GM10847 (cell line): ENCODE results near the gene FAM193B.

Source experiments
- POLR2A ChIP-seq: IDR thresholded peaks from 2 replicates; pipeline ENCODE4 v1.6.1; 2011; ENCODE audit not compliant: insufficient read length; ENCODE audit errors: extremely low read depth

Gene FAM193B

GRCh38 chr5:177514541-177514940 is 39.8 kb downstream of the FAM193B start:
- no peak for TF ChIP-seq POLR2A

DNA sequence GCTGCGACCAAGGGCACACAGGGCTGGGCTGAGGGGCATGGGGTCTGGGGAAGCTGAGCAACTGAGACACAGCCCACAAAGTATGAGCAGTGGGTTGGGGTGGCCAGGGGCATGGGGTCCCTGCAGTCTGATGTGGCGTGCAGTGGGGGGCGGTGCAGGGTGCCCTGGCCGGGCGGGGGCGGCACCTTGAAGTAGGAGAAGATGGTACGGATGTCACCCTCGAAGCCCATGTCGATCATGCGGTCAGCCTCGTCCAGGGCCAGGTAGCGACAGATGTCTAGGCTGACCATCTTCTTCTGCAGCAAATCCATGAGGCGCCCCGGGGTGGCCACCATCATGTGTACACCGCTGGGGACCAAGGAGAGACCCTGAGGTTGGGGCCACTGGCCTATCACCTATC is 40.9 kb downstream of the FAM193B start:
- TF ChIP-seq POLR2A, result no peak

DNA sequence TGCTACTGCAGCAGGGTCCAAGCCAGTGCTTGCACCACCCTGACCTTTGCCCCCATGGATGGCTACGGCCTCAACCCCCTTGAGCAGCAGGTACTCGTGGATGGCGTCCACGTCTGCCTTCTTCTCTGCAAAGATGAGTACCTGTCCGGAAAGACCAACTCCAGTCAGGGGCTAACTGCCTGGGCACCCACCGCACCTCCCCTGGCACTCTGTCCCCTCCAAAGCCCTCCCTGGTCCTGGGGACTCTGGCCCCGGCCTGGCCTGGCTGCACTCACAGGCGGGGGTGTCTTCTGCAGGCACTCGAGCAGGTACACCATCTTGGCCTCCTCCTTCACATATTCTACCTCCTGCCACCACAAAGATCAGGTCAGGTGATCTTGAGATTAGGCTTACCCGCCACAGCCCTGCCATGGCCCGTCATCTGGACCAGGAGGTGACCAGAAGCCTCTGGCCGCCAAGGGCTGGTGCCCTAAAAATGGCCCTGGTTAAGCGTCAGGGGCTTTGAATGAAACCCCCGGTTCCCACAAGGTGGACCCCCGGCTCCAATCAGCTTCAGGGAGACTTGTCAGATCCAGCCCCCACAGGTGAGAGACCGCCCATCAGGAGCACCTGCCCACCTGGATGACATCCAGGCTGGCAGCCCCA is 41.5 kb downstream of the FAM193B start:
- TF ChIP-seq POLR2A, result no peak

- no peak for TF ChIP-seq POLR2A
These were observed 42.3 kb downstream of the FAM193B start for GRCh38 chr5:177511796-177512675.

DNA sequence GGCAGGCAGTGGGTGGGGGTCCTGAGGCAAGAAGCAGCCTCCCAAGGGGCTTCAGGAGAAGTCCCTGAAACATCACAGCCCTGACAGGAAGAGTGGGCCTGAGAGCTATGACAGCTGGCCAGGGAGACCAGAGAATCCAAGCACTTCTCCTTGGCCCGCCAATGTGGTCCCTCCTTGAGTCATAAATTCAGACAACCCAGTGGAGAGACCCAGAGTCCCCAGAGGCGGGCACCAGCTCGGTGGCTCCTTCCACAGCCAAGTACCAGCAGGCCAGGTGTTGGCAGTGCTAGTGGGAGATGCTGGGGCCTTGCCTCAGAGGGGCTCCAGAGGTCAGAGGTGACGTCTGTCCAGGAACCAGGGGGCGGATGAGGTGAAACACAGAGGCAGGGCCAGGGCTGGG is 43.2 kb downstream of the FAM193B start:
- TF ChIP-seq POLR2A, result no peak

DNA sequence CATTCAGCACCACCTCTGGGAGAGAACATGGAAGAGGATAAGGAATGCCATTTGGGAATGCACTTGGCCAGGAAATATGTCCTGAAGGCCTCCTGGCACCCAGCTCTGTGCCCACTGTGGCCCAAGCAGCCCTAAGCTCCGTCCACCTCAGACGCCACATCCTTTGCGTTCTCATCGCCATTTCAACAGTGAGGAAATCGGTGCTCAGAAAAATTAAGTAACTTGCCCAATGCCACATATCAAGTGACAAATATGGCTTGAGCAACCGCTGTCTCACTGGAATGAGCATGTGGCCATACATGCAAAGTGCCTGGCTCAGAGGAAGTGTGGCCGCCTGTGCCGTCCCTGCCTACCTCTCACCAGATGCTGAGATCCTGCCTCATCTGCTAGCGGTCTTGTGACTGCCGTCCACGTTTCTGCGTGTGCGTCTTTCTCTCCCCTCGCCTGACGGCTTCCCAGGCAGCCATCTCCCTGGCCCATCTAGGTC is 43.8 kb downstream of the FAM193B start:
- TF ChIP-seq POLR2A, result no peak

DNA sequence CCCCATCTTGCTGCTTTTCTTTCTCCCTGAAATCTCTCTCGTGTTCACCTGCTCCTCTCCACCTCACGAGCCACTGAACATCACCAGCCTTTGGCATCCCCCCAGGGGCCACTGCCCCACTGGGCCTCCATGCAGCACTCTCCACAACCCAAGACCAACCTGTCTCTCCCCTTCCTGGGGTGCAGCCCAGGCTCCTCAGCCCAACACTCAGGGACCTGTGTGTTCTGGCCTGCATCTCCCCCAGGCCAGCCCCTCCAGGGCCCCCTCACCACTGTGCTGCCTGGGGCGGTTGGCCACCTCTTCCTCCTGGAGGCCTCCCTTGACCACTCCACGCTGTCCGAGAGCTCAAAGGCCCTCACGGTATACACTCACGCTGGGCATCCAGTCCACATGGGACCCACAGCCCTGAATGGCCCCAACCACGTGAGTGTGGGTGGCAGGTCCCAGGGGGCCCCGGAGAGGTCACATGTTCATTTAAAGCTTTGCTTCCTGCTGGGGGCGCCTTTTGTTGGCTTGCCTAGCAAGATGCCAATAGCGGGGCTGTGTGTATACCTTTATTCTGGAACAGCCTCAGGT is 44.3 kb downstream of the FAM193B start:
- peak; percentile 13 for TF ChIP-seq POLR2A

- TF ChIP-seq POLR2A, result peak; percentile 25
These were observed 44.9 kb downstream of the FAM193B start, which contains the start of gene DOK3 for GRCh38 chr5:177509381-177509951. Gene DOK3, minus strand, starts transcription at chr5:177509826. Its CDS starts 286 bp downstream, at chr5:177509540.

DNA sequence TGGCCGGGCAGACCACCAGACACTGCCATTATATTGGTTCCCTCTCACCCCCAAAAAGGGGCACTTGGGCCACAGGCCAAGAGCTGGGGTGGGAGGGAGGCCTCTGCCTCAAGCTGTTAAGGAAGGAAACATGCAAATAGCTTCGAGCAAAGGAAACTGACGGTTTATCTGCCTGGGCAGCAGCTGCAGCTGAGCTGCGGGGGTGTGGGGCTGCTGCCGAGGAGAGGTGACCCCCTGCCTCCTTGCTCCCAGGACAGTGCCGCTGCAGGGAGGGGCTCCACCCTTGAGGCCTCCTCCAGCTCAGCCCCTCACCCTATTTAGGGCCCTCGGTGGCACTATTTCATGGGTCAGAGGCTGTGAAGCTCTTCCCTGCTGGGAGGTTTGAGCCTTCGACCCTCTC is 45.5 kb downstream of the FAM193B start:
- TF ChIP-seq POLR2A, result peak; percentile 79

- TF ChIP-seq POLR2A, result no peak
These were observed 46.1 kb downstream of the FAM193B start for GRCh38 chr5:177508221-177508611.

DNA sequence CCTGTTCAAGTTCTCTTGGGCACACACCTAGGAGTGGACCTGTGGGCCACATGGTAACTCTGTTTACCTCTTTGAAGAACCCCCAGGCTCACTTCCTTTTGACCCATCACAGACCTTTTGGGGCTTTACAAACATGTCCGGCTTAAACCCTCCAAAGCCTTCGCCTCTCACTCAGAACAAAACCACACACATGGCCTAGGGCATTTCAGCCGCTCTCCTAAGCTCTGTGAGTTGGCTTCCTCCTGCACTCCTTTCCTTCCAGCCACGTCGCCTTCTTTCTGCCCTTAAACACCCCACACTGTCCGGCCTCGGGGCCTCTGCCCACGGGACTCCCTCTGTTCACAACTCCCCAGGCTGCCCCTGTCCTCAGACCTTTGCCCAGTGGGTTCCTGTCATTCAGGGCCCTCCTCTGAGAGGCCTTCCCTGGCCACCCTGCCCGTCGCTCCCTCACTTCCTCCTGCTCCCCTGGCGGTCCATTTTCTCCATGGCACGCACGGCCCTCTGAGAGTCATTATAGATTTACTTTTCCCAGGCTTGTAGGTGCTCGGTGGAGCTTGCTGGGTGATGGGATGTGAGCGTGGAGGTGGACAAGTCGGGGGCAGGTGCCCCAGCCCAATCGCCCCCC is 46.7 kb downstream of the FAM193B start:
- no peak for TF ChIP-seq POLR2A

DNA sequence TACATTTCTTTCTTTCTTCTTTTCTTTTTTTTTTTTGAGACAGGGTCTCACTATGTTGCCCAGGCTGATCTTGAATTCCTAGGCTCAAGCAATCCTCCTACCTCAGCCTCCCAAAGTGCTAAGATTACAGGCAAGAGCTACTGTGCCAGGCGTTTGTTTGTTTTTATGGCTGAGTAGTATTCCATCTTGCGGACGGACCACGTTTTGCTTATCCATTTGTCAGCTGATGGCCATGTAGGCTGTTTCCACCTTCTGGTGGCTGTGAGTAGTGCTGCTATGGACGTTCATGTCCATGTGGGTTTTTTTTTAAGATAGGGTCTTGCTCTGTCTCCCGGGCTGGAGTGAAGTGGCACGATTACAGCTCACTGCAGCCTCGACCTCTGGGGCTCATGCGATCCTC is 47.2 kb downstream of the FAM193B start:
- TF ChIP-seq POLR2A, result no peak

GRCh38 chr5:177505075-177505474 is 49.3 kb downstream of the FAM193B start:
- TF ChIP-seq POLR2A, result no peak

GRCh38 chr5:177504086-177505056 is 50.0 kb downstream of the FAM193B start:
- TF ChIP-seq POLR2A, result no peak
